Hematopoietic multipotent progenitor cell treated with erythropoietin and hydrocortisone succinate and interleukin-3 and kit ligand, for 17 days (in vitro differentiated cells): ENCODE results near the gene RWDD4.
A peak's percentile ranks its signal among the peaks of the same experiment; 100 is the strongest.

Experiments
- DNase-seq: peaks from one replicate; pipeline ENCODE4 v3.0.0-alpha.2; 2015; ENCODE audit warnings: low spot score

The RWDD4 gene

GRCh38 chr4:183659029-183659871 is at the start of gene RWDD4, which contains the start of gene TRAPPC11:
RWDD4 (minus strand) TSS chr4:183659185; CDS start chr4:183658952, 233 bp downstream.
TRAPPC11 (plus strand) TSS chr4:183659293; CDS start chr4:183663868, 4,575 bp downstream.
- peak; percentile 86 for DNase-seq

GRCh38 chr4:183702492-183702891 is 43.5 kb upstream of the RWDD4 start:
- no peak for DNase-seq

DNA sequence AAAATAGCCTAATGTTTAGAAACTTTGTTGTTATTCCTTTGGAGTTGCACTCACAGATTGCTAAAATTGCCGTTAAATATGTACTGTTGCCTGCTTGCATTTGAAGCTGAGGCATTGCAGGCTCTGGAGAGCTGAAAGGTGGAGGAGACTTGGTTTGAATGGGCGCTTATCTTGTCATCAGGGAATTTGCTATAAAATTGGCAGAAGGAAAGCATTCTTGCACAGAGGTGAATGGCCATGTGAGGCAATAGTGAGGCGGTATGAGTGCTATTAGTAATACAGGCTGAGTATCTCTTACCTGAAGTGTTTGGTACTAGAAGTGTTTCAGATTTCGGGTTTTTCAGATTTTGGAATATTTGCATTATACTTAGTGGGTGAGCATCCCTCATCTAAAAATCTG is 41.4 kb upstream of the RWDD4 start:
- DNase-seq, result no peak

DNA sequence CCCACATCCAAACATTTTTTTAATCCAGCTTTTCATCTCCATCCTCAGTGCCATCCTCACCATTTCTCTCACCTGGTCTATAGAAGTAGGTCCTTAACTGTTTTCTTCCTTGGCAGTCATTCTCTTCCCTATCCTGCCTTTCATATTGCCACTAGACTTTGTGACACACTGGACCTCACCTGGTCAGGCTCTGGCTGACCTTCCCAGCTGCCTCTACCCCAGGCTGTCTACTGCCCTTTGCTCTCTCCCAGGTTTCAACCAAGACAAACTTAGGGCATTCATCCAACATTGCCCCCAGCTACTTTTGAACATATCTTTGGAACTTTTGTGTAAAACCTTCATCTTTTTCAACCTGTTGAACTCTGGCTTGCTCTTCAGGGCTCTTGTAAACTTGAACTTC is 39.9 kb upstream of the RWDD4 start:
- no peak for DNase-seq

DNA sequence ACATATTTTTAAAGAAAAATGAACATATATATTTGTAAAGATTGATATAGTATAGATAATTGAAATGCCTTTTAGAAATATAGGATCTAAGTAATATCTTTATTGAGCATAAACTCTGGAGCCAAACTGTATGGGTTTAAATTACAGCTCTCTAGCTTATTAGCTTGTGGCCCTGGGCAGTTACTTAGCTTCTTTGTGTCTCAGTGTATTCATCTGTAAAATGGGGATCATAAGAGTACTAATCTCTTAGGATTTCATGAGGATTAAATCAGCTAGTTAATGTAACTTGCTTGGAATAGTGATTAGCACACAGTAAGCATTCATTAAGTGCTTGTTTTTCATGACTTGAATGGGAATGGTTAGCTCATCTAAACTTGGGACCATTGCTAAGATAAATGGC is 32.9 kb upstream of the RWDD4 start:
- no peak for DNase-seq

GRCh38 chr4:183691006-183691405 is 32.0 kb upstream of the RWDD4 start:
- no peak for DNase-seq

- DNase-seq, result no peak
Observed at GRCh38 chr4:183688216-183688615, 29.2 kb upstream of the RWDD4 start.

- no peak for DNase-seq
Observed at GRCh38 chr4:183686461-183686860, 27.5 kb upstream of the RWDD4 start.

DNA sequence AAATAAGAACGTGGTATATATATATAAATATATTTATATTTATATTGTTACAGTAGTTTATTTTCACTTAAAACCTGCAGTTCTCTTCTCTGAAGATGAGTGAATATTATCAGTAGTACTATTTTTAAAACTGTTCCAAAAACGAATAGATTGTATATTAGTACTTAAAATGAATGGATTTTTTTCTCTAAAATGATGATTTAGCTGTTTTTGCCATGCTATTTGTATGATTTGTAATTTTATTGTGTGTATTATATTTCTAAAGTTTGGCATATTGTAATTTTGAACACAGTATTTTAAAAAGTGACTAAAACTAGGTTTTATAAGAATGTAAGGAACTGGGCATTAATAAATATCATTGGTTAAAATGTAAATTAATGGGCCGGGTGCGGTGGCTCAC is 22.1 kb upstream of the RWDD4 start:
- no peak for DNase-seq

- DNase-seq, result no peak
Observed at GRCh38 chr4:183675625-183676024, 16.6 kb upstream of the RWDD4 start.

- no peak for DNase-seq
Observed at GRCh38 chr4:183674153-183674552, 15.2 kb upstream of the RWDD4 start.

DNA sequence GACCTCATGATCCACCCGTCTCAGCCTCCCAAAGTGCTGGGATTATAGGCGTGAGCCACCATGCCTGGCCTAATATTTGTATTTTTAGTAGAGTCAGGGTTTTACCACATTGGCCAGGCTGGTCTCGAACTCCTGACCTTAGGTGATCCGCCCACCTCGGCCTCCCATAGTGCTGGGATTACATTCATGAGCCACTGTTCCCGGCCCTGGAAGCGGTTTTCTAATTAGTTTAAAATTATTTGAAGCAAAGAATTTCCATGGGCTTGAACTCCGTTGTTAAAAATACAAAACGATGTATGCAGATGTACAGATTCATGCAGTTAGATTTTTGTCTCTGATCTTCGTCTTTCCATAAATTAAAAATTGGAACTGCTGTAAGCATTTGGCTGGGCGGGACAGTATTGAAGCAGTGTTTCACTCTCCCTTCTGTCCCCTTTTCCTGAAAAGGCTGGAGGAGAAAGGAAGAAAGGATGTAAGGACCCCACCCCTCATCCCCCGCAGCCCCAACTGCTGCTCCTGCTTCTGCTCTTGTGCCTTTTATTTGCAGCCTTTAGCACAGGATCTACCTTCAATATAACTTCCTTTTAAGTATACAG is 12.1 kb upstream of the RWDD4 start:
- no peak for DNase-seq

- DNase-seq, result no peak
Observed at GRCh38 chr4:183670251-183670650, 11.3 kb upstream of the RWDD4 start.

GRCh38 chr4:183666088-183666487 is 7.1 kb upstream of the RWDD4 start:
- no peak for DNase-seq

GRCh38 chr4:183659872-183660242 is 872 bp upstream of the RWDD4 start:
- no peak for DNase-seq

DNA sequence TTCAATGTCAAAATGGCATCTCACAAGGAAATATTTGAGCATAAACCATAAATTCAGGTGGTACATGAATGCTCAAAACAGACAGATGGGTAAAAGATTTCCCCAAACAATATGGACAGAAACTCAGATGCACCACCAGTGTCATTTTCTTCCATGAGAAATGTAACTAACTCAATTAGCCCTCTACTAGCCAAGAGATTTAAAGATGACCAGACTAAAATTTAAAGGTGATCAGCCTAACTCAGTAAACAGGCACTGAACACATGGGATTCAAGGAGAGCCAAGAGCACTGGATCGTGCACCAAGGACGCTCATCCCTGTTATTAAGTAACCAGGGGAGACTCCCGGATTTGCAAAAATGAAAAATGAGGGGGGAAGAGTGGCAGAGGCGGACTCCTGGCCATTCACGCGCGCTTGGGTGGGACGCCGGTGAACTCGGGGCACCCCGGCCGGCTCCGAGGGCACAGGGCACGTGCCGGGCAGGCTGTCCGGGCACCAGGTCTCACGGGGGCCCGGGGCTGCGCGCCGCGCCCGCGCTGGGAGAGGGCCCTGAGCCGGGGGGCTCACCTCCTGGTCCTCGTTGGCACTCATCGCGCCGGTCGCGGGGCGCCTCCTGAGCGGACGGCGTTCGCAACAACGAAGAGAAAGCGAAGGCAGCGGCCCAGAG is 490 bp downstream of the RWDD4 start:
- DNase-seq, result peak; percentile 12

DNA sequence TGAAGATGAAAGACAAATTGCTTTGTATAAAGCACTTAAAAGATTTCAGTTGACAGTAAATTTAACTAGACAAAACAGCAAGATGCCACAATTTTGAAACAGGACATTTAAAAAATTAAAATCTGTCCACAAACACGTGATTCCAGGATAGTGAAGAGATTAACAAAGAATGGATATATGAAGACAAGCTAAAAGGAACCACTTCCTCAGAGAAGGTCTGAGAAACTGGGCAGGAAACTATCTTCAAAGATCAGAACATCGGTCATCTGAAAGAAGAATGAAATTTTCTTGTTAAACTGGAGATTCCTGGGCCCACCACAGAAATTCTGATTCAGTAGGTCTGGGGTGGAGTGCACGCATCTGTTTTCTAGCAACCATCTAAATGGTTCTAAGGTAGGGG is 1.4 kb downstream of the RWDD4 start:
- no peak for DNase-seq

DNA sequence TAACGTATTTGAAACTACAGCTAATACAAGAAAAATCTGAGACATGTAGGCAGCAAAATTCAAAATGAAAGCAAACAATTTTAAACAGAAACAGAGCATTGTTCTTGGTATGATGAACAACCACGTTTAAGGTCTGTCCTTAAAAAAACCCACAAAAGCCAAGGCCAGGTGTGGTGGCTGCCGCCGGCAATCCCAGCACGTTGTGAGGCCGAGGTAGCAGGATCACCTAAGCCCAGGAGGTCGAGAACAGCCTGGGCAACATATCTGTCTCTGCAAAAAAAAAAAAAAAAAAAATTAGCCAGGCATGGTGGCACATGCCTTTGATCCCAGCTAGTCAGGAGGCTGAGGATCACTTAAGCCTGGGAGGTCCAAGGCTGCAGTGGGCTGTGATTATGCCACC is 13.7 kb downstream of the RWDD4 start:
- no peak for DNase-seq

- DNase-seq, result no peak
Observed at GRCh38 chr4:183639291-183639690, 19.7 kb downstream of the RWDD4 start.

- no peak for DNase-seq
Observed at GRCh38 chr4:183638436-183638835, 20.5 kb downstream of the RWDD4 start.

GRCh38 chr4:183637461-183637860 is 21.5 kb downstream of the RWDD4 start:
- no peak for DNase-seq

DNA sequence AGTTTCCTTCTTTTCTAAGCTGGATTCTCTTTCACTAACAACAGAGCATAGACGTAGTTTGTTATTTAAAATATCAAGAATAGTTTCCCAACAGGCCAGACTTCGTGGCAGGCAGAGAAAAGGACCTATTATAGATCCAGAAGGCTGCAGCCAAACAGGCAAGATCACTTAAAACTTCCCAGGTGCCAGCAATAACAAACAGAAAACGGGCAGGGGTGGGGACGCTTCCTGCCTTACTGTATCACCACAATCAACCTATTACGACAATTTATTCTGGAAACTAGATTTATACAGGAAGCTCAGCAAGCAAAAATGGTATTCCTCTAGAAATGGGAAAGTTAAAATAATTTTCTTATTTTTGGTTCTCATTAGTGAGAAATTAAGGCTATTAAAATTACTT is 22.1 kb downstream of the RWDD4 start:
- no peak for DNase-seq

DNA sequence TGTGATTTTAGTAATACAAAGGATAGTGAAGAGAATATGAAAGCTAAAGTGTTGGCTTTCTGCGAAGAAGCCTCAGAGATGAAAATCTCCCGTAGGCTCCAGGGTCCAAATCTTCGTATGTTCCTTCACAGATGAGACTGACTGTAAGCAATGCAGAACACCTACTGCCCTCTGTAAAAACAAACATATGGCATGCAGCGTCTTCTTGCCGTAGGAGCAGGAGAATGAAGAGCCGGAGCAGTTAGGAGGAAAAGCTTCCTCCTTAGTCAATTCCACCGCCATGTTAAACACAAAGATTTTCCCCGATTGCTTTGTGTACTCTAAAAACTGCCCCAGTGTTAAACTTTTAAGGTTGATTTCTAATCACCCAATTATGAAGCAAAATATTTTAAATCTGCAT is 22.5 kb downstream of the RWDD4 start:
- no peak for DNase-seq
